Kidney (tissue), 14 donors: ENCODE results near the gene EXOC3L1. TPM values are rescaled to one million over a fixed set of nuclear protein-coding genes. Genes with fewer than 3 reads are reported as not detected.

Source experiments
- DNase-seq, 5 donors: peaks; one replicate each; pipeline ENCODE4 v3.0.0-alpha.2; 2013 to 2020
- FAIRE-seq: peaks from 2 replicates; lab custom pipeline; 2012; peaks lifted over from hg19 to GRCh38; lab: Jason Lieb, UNC
- H3K27ac ChIP-seq, 2 donors: one replicate each; pipeline ENCODE4 v1.7.0; 2013; ENCODE audit warnings: low read depth in 2 of 2, low read length in 2 of 2, inconsistent platforms in 1 of 2
- H3K27me3 ChIP-seq: one replicate; pipeline ENCODE4 v1.7.1; 2013; ENCODE audit warnings: low read length, inconsistent platforms; ENCODE audit not compliant: control insufficient read depth, insufficient read depth
- H3K36me3 ChIP-seq, 3 donors: one replicate each; pipeline versions ENCODE4 v1.7.0 to v1.7.1; 2013; ENCODE audit warnings: low read length in 3 of 3, control low read depth in 1 of 3, inconsistent platforms in 1 of 3; ENCODE audit not compliant: insufficient read depth in 3 of 3, control insufficient read depth in 2 of 3
- H3K4me1 ChIP-seq, 3 donors: one replicate each; pipeline versions ENCODE4 v1.7.0 to v1.7.1; 2013; ENCODE audit warnings: low read length in 3 of 3, inconsistent platforms in 1 of 3, low read depth in 1 of 3; ENCODE audit not compliant: control insufficient read depth in 2 of 3, insufficient read depth in 2 of 3
- H3K4me3 ChIP-seq, 3 donors: one replicate each; pipeline versions ENCODE4 v1.7.0 to v1.8.1; 2013; ENCODE audit warnings: low read length in 3 of 3, control low read depth in 1 of 3, inconsistent platforms in 1 of 3
- H3K9ac ChIP-seq, 3 donors: one replicate each; pipeline versions ENCODE4 v1.7.0 to v1.7.1; 2013; ENCODE audit warnings: low read length in 3 of 3, control low read depth in 1 of 3, inconsistent platforms in 1 of 3
- H3K9me3 ChIP-seq, 3 donors: one replicate each; pipeline versions ENCODE4 v1.7.0 to v1.7.1; 2013; ENCODE audit warnings: low read length in 3 of 3, control low read depth in 1 of 3, inconsistent platforms in 1 of 3; ENCODE audit not compliant: control insufficient read depth in 2 of 3, insufficient read depth in 1 of 3
- intact Hi-C: fragments of 100-400 bp; cut with DNase I; formaldehyde crosslinking; loops from one replicate; pipeline ENCODE4 v1.11.1; 2022
- polyA plus RNA-seq: library from polyadenylated mRNA; stranded (reverse); fragments of 350-450 nt; fragmentation: Illumina TruSeq; extraction: RNeasy Lipid Tissue Mini Kit (QIAGEN cat#74804); gene quantifications from one replicate; pipeline ENCODE4 v1.2.3, GENCODE V29; 2014; ENCODE audit warnings: low read depth, low replicate concordance; ENCODE audit not compliant: insufficient read depth
- total RNA-seq: library from RNA; stranded (reverse); fragmentation: NEBNext Ultra II Directional; extraction: Animal tissue kit (Norgen Biotek cat#: 25700); gene quantifications from one replicate; pipeline ENCODE4 v1.2.1, GENCODE V29; 2021
- TF ChIP-seq, protein P1 (sequence below): IDR thresholded peaks from 3 replicates; pipeline ENCODE4 v1.5.1; 2012; ENCODE audit warnings: mild to moderate bottlenecking, moderate library complexity, borderline replicate concordance; ENCODE audit not compliant: insufficient read depth; ENCODE audit errors: extremely low read depth
- donor health status: control.
- donor health status: control.
- donor health status: control.
- donor health status: control.
- donor health status: control.
- donor health status: DM: yes; HTN: yes; CAD: no.
- donor health status: Normal renal cell carcinoma (clear cell type).

The EXOC3L1 gene
- total and polyA plus RNA-seq, 2 donors from 2014 or later = 7.2 to 9.9 TPM

GRCh38 chr16:67199011-67199807, 9.3 kb upstream of the EXOC3L1 start, which contains the start of gene ELMO3:
Gene ELMO3 (plus strand): TSS chr16:67199131. CDS start chr16:67199327, 196 bp downstream.
- Histone ChIP-seq H3K4me3 (peak within 1 kb of the TSS in 2 of 3 donors; percentile 47 to 61), H3K9me3 (no peaks in the 10 kb centered on the region), H3K4me1 (peaks cover 0 to 28% (median 20%) of the 10 kb centered on the region in 3 donors), H3K9ac (peak within 1 kb of the TSS in 1 of 3 donors; percentile 34), H3K27ac (peak within 1 kb of the TSS; percentile 50 to 78), H3K27me3 (no peaks in the 10 kb centered on the region), H3K36me3 (peaks cover 7 to 43% (median 31%) of the 10 kb centered on the region in 3 donors)
- intact Hi-C loops = no loop called here
- peak in 3 of 5 donors; percentile 28 to 87 (median 75) for DNase-seq
- TF ChIP-seq, protein P1, sequence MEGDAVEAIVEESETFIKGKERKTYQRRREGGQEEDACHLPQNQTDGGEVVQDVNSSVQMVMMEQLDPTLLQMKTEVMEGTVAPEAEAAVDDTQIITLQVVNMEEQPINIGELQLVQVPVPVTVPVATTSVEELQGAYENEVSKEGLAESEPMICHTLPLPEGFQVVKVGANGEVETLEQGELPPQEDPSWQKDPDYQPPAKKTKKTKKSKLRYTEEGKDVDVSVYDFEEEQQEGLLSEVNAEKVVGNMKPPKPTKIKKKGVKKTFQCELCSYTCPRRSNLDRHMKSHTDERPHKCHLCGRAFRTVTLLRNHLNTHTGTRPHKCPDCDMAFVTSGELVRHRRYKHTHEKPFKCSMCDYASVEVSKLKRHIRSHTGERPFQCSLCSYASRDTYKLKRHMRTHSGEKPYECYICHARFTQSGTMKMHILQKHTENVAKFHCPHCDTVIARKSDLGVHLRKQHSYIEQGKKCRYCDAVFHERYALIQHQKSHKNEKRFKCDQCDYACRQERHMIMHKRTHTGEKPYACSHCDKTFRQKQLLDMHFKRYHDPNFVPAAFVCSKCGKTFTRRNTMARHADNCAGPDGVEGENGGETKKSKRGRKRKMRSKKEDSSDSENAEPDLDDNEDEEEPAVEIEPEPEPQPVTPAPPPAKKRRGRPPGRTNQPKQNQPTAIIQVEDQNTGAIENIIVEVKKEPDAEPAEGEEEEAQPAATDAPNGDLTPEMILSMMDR = peak; percentile 32
- no peak for FAIRE-seq

- Histone ChIP-seq H3K36me3 (peaks cover 7 to 52% (median 30%) of the 10 kb centered on the region in 3 donors), H3K9ac (peak overlapping the region in 1 of 3 donors; percentile 34), H3K27ac (peak overlapping the region; percentile 50 to 78), H3K27me3 (no peaks in the 10 kb centered on the region), H3K4me3 (peak overlapping the region in 1 of 3 donors; percentile 61), H3K4me1 (peaks cover 0 to 34% (median 28%) of the 10 kb centered on the region in 3 donors), H3K9me3 (no peaks in the 10 kb centered on the region)
- peak in 4 of 5 donors; percentile 29 to 84 (median 56) for DNase-seq
- no peak for FAIRE-seq
- intact Hi-C loops = no loop called here
- TF ChIP-seq, protein P1 = peak; percentile 56
Measured at GRCh38 chr16:67198238-67198734, 8.3 kb upstream of the EXOC3L1 start.

- Histone ChIP-seq H3K4me1 (peaks cover 0 to 40% (median 34%) of the 10 kb centered on the region in 3 donors), H3K27ac (peak overlapping the region in 1 of 2 donors; percentile 78), H3K36me3 (peaks cover 7 to 52% (median 30%) of the 10 kb centered on the region in 3 donors)
Measured at GRCh38 chr16:67197704-67198103, 7.8 kb upstream of the EXOC3L1 start.

More at GRCh38 chr16:67197704-67198103, 7.8 kb upstream of the EXOC3L1 start:
- H3K9ac ChIP-seq = peak overlapping the region in 1 of 3 donors; percentile 34
- intact Hi-C loops = no loop called here
- H3K4me3 ChIP-seq = no peak overlapping the region
- DNase-seq (peak in 1 of 5 donors; percentile 48), FAIRE-seq (no peak)
- TF ChIP-seq, protein P1 = no peak
- no peaks in the 10 kb centered on the region for H3K9me3 ChIP-seq
- H3K27me3 ChIP-seq = no peaks in the 10 kb centered on the region
